HG03159 (cell line): ENCODE measurements around the gene PSMB9.

Experiments
- ATAC-seq: cut with Tn5 transposase; IDR thresholded peaks from one replicate; pipeline ENCODE4 v1.9.1; 2021; ENCODE audit warnings: mild to moderate bottlenecking, moderate library complexity; ENCODE audit not compliant: unreplicated experiment

PSMB9 gene

GRCh38 chr6:32839356-32839755 is 14.6 kb upstream of the PSMB9 start:
- no peak for ATAC-seq

GRCh38 chr6:32840604-32841246 is 13.3 kb upstream of the PSMB9 start:
- ATAC-seq = no peak

- no peak for ATAC-seq
Observed at GRCh38 chr6:32842021-32842650, 11.9 kb upstream of the PSMB9 start.

GRCh38 chr6:32842690-32843089 is 11.3 kb upstream of the PSMB9 start:
- no peak for ATAC-seq

- ATAC-seq = peak; percentile 1
Observed at GRCh38 chr6:32843331-32843978, 10.5 kb upstream of the PSMB9 start.

- peak; percentile 64 for ATAC-seq
Observed at GRCh38 chr6:32843979-32844838, 9.8 kb upstream of the PSMB9 start, which contains the start of gene PSMB8. Gene PSMB8, minus strand, starts transcription at chr6:32844047. Its CDS starts 51 bp downstream, at chr6:32843996.

- no peak for ATAC-seq
Observed at GRCh38 chr6:32844839-32845383, 9.1 kb upstream of the PSMB9 start.

- no peak for ATAC-seq
Observed at GRCh38 chr6:32845384-32845884, 8.6 kb upstream of the PSMB9 start.

- ATAC-seq = no peak
Observed at GRCh38 chr6:32847004-32847403, 7.0 kb upstream of the PSMB9 start.

GRCh38 chr6:32847795-32848194 is 6.2 kb upstream of the PSMB9 start:
- ATAC-seq = no peak

- no peak for ATAC-seq
Observed at GRCh38 chr6:32849126-32849525, 4.9 kb upstream of the PSMB9 start.

GRCh38 chr6:32851025-32851424 is 3.0 kb upstream of the PSMB9 start:
- no peak for ATAC-seq

GRCh38 chr6:32852018-32852843 is 1.8 kb upstream of the PSMB9 start:
- ATAC-seq = no peak

- ATAC-seq = peak; percentile 25
Observed at GRCh38 chr6:32852844-32853540, 1.0 kb upstream of the PSMB9 start.

GRCh38 chr6:32854376-32855178 is 585 bp downstream of the PSMB9 start:
- ATAC-seq = peak; percentile 21

- ATAC-seq = no peak
Observed at GRCh38 chr6:32855467-32856174, 1.6 kb downstream of the PSMB9 start.

GRCh38 chr6:32857156-32857891 is 3.3 kb downstream of the PSMB9 start:
- no peak for ATAC-seq
